Astrocyte (in vitro differentiated cells and primary cell): ENCODE data around the gene MOXD1. TPM values are rescaled to one million over a fixed set of nuclear protein-coding genes. Genes with fewer than 3 reads are reported as not detected.
A peak's percentile ranks its signal among the peaks of the same experiment; 100 is the strongest.

Experiments used
- DNase-seq: peaks from one replicate; pipeline ENCODE4 v3.0.0-alpha.2; 2010; ENCODE audit warnings: low read depth
- FAIRE-seq: peaks from 2 replicates; lab custom pipeline; 2011; peaks lifted over from hg19 to GRCh38; lab: Jason Lieb, UNC
- H2AFZ ChIP-seq: 2 replicates; pipeline ENCODE4 v1.6.0; 2012; ENCODE audit warnings: low read depth, low read length, inconsistent platforms
- H3K27ac ChIP-seq: 2 replicates; pipeline ENCODE4 v1.5.1; 2011; ENCODE audit warnings: low read depth, low read length, inconsistent platforms
- H3K27me3 ChIP-seq: 2 replicates; pipeline ENCODE4 v1.6.0; 2011; ENCODE audit warnings: low read length, inconsistent platforms; ENCODE audit not compliant: insufficient read depth
- H3K36me3 ChIP-seq: 2 replicates; pipeline ENCODE4 v1.5.1; 2011; ENCODE audit warnings: low read length, inconsistent platforms; ENCODE audit not compliant: insufficient read depth
- H3K4me1 ChIP-seq: 2 replicates; pipeline ENCODE4 v1.5.1; 2011; ENCODE audit warnings: low read length, inconsistent platforms; ENCODE audit not compliant: insufficient read depth
- H3K4me2 ChIP-seq: 2 replicates; pipeline ENCODE4 v1.6.0; 2012; ENCODE audit warnings: low read length, inconsistent platforms
- H3K4me3 ChIP-seq: 2 replicates; pipeline ENCODE4 v1.5.1; 2011; ENCODE audit warnings: low read depth, mild to moderate bottlenecking, low read length, inconsistent platforms; ENCODE audit not compliant: insufficient read depth
- H3K79me2 ChIP-seq: 2 replicates; pipeline ENCODE4 v1.6.0; 2012; ENCODE audit warnings: mild to moderate bottlenecking, low read length, inconsistent platforms; ENCODE audit not compliant: insufficient read depth
- H3K9ac ChIP-seq: 2 replicates; pipeline ENCODE4 v1.6.0; 2012; ENCODE audit warnings: mild to moderate bottlenecking, low read length, inconsistent platforms
- H3K9me3 ChIP-seq: 2 replicates; pipeline ENCODE4 v1.5.1; 2012; ENCODE audit warnings: low read depth, mild to moderate bottlenecking, low read length, inconsistent platforms; ENCODE audit not compliant: insufficient read depth
- H4K20me1 ChIP-seq: 2 replicates; pipeline ENCODE4 v1.6.0; 2012; ENCODE audit warnings: low read length, inconsistent platforms; ENCODE audit not compliant: insufficient read depth
- H3K27ac Mint-ChIP-seq: one replicate; pipeline ENCODE4 v1.8.0; 2021; ENCODE audit warnings: mild to moderate bottlenecking, mixed read lengths; ENCODE audit not compliant: unreplicated experiment
- H3K27me3 Mint-ChIP-seq: one replicate; pipeline ENCODE4 v1.8.0; 2021; ENCODE audit warnings: low read depth, mixed read lengths; ENCODE audit not compliant: unreplicated experiment
- H3K36me3 Mint-ChIP-seq: one replicate; pipeline ENCODE4 v1.8.0; 2021; ENCODE audit warnings: low read depth, mixed read lengths; ENCODE audit not compliant: unreplicated experiment
- H3K4me1 Mint-ChIP-seq: one replicate; pipeline ENCODE4 v1.8.0; 2021; ENCODE audit warnings: low read depth, mixed read lengths; ENCODE audit not compliant: unreplicated experiment
- H3K4me3 Mint-ChIP-seq: one replicate; pipeline ENCODE4 v1.8.0; 2021; ENCODE audit warnings: mild to moderate bottlenecking, moderate library complexity, mixed read lengths; ENCODE audit not compliant: unreplicated experiment
- H3K9me3 Mint-ChIP-seq: one replicate; pipeline ENCODE4 v1.8.0; 2021; ENCODE audit warnings: mild to moderate bottlenecking, mixed read lengths; ENCODE audit not compliant: unreplicated experiment
- EZH2 ChIP-seq: IDR thresholded peaks from 2 replicates; pipeline ENCODE4 v1.6.1; 2012; ENCODE audit warnings: mild to moderate bottlenecking, low read length, inconsistent platforms; ENCODE audit not compliant: insufficient read depth
- total RNA-seq: library from RNA; stranded (reverse); gene quantifications from 2 replicates; pipeline ENCODE4 v1.2.1, GENCODE V29; 2021
- TF ChIP-seq, protein P1 (sequence below): IDR thresholded peaks from 2 replicates; pipeline ENCODE4 v1.5.1; 2011; ENCODE audit warnings: low read depth, mild to moderate bottlenecking, inconsistent platforms, low read length, moderate library complexity; ENCODE audit not compliant: insufficient read depth

The MOXD1 gene
- total RNA-seq, 1 donor from 2014 or later, result 3.5 TPM

DNA sequence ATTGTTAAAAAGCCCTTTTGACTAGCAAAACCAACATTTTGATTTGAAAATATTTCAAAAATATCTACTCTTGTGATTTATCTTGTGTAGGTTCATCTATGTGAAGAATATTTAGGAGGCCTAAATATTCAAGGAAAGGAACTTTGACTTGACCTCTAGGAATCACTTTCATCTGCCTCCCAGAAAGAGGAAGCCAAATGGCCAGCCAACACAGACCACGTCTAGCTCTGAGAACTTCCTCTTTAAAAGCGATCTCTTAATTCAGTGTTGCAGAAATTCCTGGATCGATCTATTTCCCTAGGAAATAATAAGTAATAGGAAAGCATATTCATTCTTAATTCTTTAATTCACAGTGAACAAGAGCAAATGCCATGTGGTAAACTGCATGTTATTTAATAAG is 9.6 kb upstream of the MOXD1 start:
- Histone ChIP-seq H3K27ac (no peak overlapping the region), H3K27me3 (no peaks in the 10 kb centered on the region), H4K20me1 (no peaks in the 10 kb centered on the region), H3K9ac (no peak overlapping the region), H3K79me2 (no peaks in the 10 kb centered on the region), H2AFZ (no peak overlapping the region), H3K36me3 (no peaks in the 10 kb centered on the region), H3K9me3 (no peaks in the 10 kb centered on the region), H3K4me2 (no peak overlapping the region), H3K4me3 (no peak overlapping the region), H3K4me1 (no peaks in the 10 kb centered on the region)
- peaks cover 17% of the 10 kb centered on the region for H3K4me1 Mint-ChIP-seq
- H3K36me3 Mint-ChIP-seq, result no peaks in the 10 kb centered on the region
- H3K9me3 Mint-ChIP-seq, result no peaks in the 10 kb centered on the region
- DNase-seq (no peak), FAIRE-seq (no peak)
- H3K27me3 Mint-ChIP-seq, result no peaks in the 10 kb centered on the region
- TF ChIP-seq, protein P1, sequence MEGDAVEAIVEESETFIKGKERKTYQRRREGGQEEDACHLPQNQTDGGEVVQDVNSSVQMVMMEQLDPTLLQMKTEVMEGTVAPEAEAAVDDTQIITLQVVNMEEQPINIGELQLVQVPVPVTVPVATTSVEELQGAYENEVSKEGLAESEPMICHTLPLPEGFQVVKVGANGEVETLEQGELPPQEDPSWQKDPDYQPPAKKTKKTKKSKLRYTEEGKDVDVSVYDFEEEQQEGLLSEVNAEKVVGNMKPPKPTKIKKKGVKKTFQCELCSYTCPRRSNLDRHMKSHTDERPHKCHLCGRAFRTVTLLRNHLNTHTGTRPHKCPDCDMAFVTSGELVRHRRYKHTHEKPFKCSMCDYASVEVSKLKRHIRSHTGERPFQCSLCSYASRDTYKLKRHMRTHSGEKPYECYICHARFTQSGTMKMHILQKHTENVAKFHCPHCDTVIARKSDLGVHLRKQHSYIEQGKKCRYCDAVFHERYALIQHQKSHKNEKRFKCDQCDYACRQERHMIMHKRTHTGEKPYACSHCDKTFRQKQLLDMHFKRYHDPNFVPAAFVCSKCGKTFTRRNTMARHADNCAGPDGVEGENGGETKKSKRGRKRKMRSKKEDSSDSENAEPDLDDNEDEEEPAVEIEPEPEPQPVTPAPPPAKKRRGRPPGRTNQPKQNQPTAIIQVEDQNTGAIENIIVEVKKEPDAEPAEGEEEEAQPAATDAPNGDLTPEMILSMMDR, result no peak
- TF ChIP-seq EZH2, result no peak
- no peak overlapping the region for H3K27ac Mint-ChIP-seq
- H3K4me3 Mint-ChIP-seq, result no peak overlapping the region

- peaks cover 22% of the 10 kb centered on the region for H3K4me1 Mint-ChIP-seq
- Histone ChIP-seq H3K27ac (peak overlapping the region; percentile 35), H3K79me2 (no peaks in the 10 kb centered on the region), H3K4me3 (no peak overlapping the region), H3K36me3 (no peaks in the 10 kb centered on the region), H2AFZ (no peak overlapping the region), H3K9me3 (no peaks in the 10 kb centered on the region), H3K4me2 (peak overlapping the region; percentile 23), H3K4me1 (peaks cover 26% of the 10 kb centered on the region), H3K9ac (no peak overlapping the region), H4K20me1 (no peaks in the 10 kb centered on the region), H3K27me3 (no peaks in the 10 kb centered on the region)
- DNase-seq, result peak; percentile 75
- no peak overlapping the region for H3K4me3 Mint-ChIP-seq
- FAIRE-seq, result peak; percentile 20
- H3K9me3 Mint-ChIP-seq, result peaks cover 1% of the 10 kb centered on the region
- TF ChIP-seq EZH2, result no peak
- TF ChIP-seq, protein P1, result no peak
- H3K27ac Mint-ChIP-seq, result no peak overlapping the region
- no peaks in the 10 kb centered on the region for H3K36me3 Mint-ChIP-seq
- peaks cover 13% of the 10 kb centered on the region for H3K27me3 Mint-ChIP-seq
Observed at GRCh38 chr6:132405143-132405915, 4.1 kb upstream of the MOXD1 start.

DNA sequence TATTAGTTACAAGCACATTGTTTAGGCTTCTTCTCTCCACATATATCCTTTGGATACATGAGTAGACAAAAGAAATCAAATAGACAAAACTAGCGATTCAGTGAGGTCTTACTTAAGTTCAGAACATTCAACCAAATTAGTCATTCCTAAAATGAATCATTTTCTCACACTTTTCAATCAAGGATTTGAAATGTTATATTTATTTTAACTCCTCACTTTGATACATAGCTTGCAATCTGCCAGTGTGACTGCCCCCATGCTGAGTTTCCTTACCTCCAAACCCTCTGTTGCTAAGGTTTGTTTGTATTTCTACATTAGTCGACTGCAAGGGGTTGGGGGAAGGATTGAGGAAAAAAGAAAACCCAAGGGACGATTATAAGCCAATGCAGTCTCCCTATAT is 3.5 kb upstream of the MOXD1 start:
- no peaks in the 10 kb centered on the region for H3K27me3 ChIP-seq
- FAIRE-seq (peak; percentile 79), DNase-seq (no peak)
- no peaks in the 10 kb centered on the region for H3K36me3 Mint-ChIP-seq
- H3K9me3 ChIP-seq, result no peaks in the 10 kb centered on the region
- peaks cover 29% of the 10 kb centered on the region for H3K4me1 ChIP-seq
- no peak for TF ChIP-seq EZH2
- TF ChIP-seq, protein P1, result no peak
- H3K36me3 ChIP-seq, result no peaks in the 10 kb centered on the region
- peaks cover 1% of the 10 kb centered on the region for H3K9me3 Mint-ChIP-seq
- H3K27me3 Mint-ChIP-seq, result peaks cover 13% of the 10 kb centered on the region
- no peaks in the 10 kb centered on the region for H4K20me1 ChIP-seq
- H3K4me2 ChIP-seq, result peak overlapping the region; percentile 23
- no peak overlapping the region for H3K4me3 ChIP-seq
- H2AFZ ChIP-seq, result no peak overlapping the region
- H3K79me2 ChIP-seq, result no peaks in the 10 kb centered on the region
- no peak overlapping the region for H3K27ac Mint-ChIP-seq
- H3K27ac ChIP-seq, result peak overlapping the region; percentile 35
- peaks cover 26% of the 10 kb centered on the region for H3K4me1 Mint-ChIP-seq
- no peak overlapping the region for H3K9ac ChIP-seq
- no peak overlapping the region for H3K4me3 Mint-ChIP-seq
